GM23338 (cell line): Measurements from ENCODE around the gene USP36. TPM values are rescaled to one million over a fixed set of nuclear protein-coding genes. Genes with fewer than 3 reads are reported as not detected.

Source experiments
- ATAC-seq: fragments of 200-7000 bp; cut with Tn5 transposase; 3 replicates; pipeline ENCODE4 v1.9.1; 2020
- DNase-seq: peaks from one replicate; pipeline ENCODE4 v3.0.0-alpha.2; 2015; ENCODE audit warnings: low spot score
- H2AFZ ChIP-seq: fragments of 200-600 bp; sonication (generic); 2 replicates; pipeline ENCODE4 v1.8.0; 2016; ENCODE audit warnings: antibody characterized with exemption, mild to moderate bottlenecking, moderate library complexity
- H3F3A ChIP-seq: fragments of 200-600 bp; sonication (generic); replicated peaks from 2 replicates; pipeline ENCODE4 v1.8.0; 2017; ENCODE audit warnings: antibody characterized with exemption, mixed run types, low read depth
- H3K27ac ChIP-seq: fragments of 200-600 bp; sonication (generic); 2 replicates; pipeline ENCODE4 v1.6.1; 2016; ENCODE audit warnings: low read depth
- H3K27me3 ChIP-seq: fragments of 200-600 bp; sonication (generic); 2 replicates; pipeline ENCODE4 v1.8.0; 2016; ENCODE audit warnings: mild to moderate bottlenecking, mixed run types, moderate library complexity; ENCODE audit not compliant: insufficient read depth
- H3K36me3 ChIP-seq: fragments of 200-600 bp; sonication (generic); 2 replicates; pipeline ENCODE4 v1.8.0; 2016; ENCODE audit warnings: mild to moderate bottlenecking; ENCODE audit not compliant: insufficient read depth
- H3K4me1 ChIP-seq: fragments of 200-600 bp; sonication (generic); 2 replicates; pipeline ENCODE4 v1.8.0; 2016; ENCODE audit warnings: mild to moderate bottlenecking, moderate library complexity; ENCODE audit not compliant: insufficient read depth
- H3K4me2 ChIP-seq: fragments of 200-600 bp; sonication (generic); 2 replicates; pipeline ENCODE4 v1.7.1; 2017; ENCODE audit warnings: mixed run types
- H3K4me3 ChIP-seq: fragments of 200-600 bp; sonication (generic); 2 replicates; pipeline ENCODE4 v1.6.1; 2016; ENCODE audit warnings: mixed run types
- H3K79me2 ChIP-seq: fragments of 200-600 bp; sonication (generic); replicated peaks from 2 replicates; pipeline ENCODE4 v1.8.0; 2017; ENCODE audit warnings: mild to moderate bottlenecking; ENCODE audit not compliant: insufficient read depth
- H3K9me2 ChIP-seq: fragments of 200-600 bp; sonication (generic); 2 replicates; pipeline ENCODE4 v1.8.0; 2017; ENCODE audit not compliant: insufficient read depth
- H4K20me1 ChIP-seq: fragments of 200-600 bp; sonication (generic); replicated peaks from 2 replicates; pipeline ENCODE4 v1.8.0; 2017; ENCODE audit warnings: mild to moderate bottlenecking; ENCODE audit not compliant: insufficient read depth
- H3K27ac Mint-ChIP-seq: 2 replicates; pipeline ENCODE4 v1.8.0; 2020; ENCODE audit warnings: inconsistent platforms, mild to moderate bottlenecking, moderate library complexity, mixed read lengths
- H3K27me3 Mint-ChIP-seq: 3 replicates; pipeline ENCODE4 v1.8.0; 2022; ENCODE audit warnings: low read depth, mild to moderate bottlenecking, moderate library complexity, mixed read lengths, inconsistent platforms; ENCODE audit not compliant: insufficient read depth, poor library complexity
- H3K36me3 Mint-ChIP-seq: 3 replicates; pipeline ENCODE4 v1.8.0; 2021; ENCODE audit warnings: low read depth, mild to moderate bottlenecking, inconsistent platforms, moderate library complexity, mixed read lengths
- H3K4me1 Mint-ChIP-seq: 3 replicates; pipeline ENCODE4 v1.8.0; 2020; ENCODE audit warnings: mild to moderate bottlenecking, inconsistent platforms, mixed read lengths
- H3K4me3 Mint-ChIP-seq: 3 replicates; pipeline ENCODE4 v1.8.0; 2021; ENCODE audit warnings: moderate library complexity, mild to moderate bottlenecking, inconsistent platforms, mixed read lengths
- H3K9me3 Mint-ChIP-seq: 3 replicates; pipeline ENCODE4 v1.8.0; 2020; ENCODE audit warnings: moderate library complexity, mild to moderate bottlenecking, inconsistent platforms, mixed read lengths
- CREB1 ChIP-seq: fragments of 250-450 bp; sonication (Bioruptor Pico); IDR thresholded peaks from 2 replicates; pipeline ENCODE4 v1.5.0; 2020; ENCODE audit warnings: low read depth, mild to moderate bottlenecking, moderate library complexity
- CTCF ChIP-seq, 2 experiments: fragments of 200-600 bp in 1 of 2; sonication (generic) in 1 of 2; conservative IDR thresholded peaks; 2 replicates each; pipeline versions ENCODE4 v1.5.1 to v1.6.1; 2016 to 2017; ENCODE audit warnings: antibody characterized with exemption in 2 of 2, low read depth in 2 of 2, mild to moderate bottlenecking in 2 of 2, moderate library complexity in 1 of 2
- ETS1 ChIP-seq: IDR thresholded peaks from 2 replicates; pipeline ENCODE4 v1.6.1; 2016; ENCODE audit warnings: antibody characterized with exemption
- EZH2 ChIP-seq: fragments of 200-600 bp; sonication (generic); IDR thresholded peaks from one replicate; pipeline ENCODE4 v1.8.0; 2017; ENCODE audit warnings: antibody characterized with exemption, mild to moderate bottlenecking, low read depth; ENCODE audit not compliant: unreplicated experiment
- EZH2phosphoT487 ChIP-seq: fragments of 200-600 bp; sonication (generic); IDR thresholded peaks from one replicate; pipeline ENCODE4 v1.8.1; 2018; ENCODE audit warnings: antibody characterized with exemption; ENCODE audit not compliant: unreplicated experiment
- JUNB ChIP-seq: IDR thresholded peaks from one replicate; pipeline ENCODE4 v1.6.1; 2016; ENCODE audit warnings: antibody characterized with exemption; ENCODE audit not compliant: unreplicated experiment
- NANOG ChIP-seq: IDR thresholded peaks from 2 replicates; pipeline ENCODE4 v1.6.1; 2016; ENCODE audit warnings: antibody characterized with exemption, borderline replicate concordance
- POLR2AphosphoS5 ChIP-seq: IDR thresholded peaks from 2 replicates; pipeline ENCODE4 v1.6.1; 2016; ENCODE audit warnings: antibody characterized with exemption, low read depth
- REST ChIP-seq: IDR thresholded peaks from one replicate; pipeline ENCODE4 v1.6.1; 2018; ENCODE audit warnings: antibody characterized with exemption; ENCODE audit not compliant: unreplicated experiment
- STAT1 ChIP-seq: IDR thresholded peaks from one replicate; pipeline ENCODE4 v1.6.1; 2016; ENCODE audit warnings: antibody characterized with exemption; ENCODE audit not compliant: unreplicated experiment
- ZNF114 ChIP-seq: fragments of 250-450 bp; sonication (Bioruptor Pico); IDR thresholded peaks from 2 replicates; pipeline ENCODE4 v1.5.0; 2020; ENCODE audit warnings: mild to moderate bottlenecking, moderate library complexity
- ZNF331 ChIP-seq: fragments of 250-450 bp; sonication (Bioruptor Pico); IDR thresholded peaks from 2 replicates; pipeline ENCODE4 v1.5.0; 2020; ENCODE audit warnings: low read depth, mild to moderate bottlenecking, moderate library complexity
- ZNF462 ChIP-seq: fragments of 250-450 bp; sonication (Bioruptor Pico); IDR thresholded peaks from 2 replicates; pipeline ENCODE4 v1.5.0; 2020; ENCODE audit warnings: mild to moderate bottlenecking, moderate library complexity
- polyA plus RNA-seq: library from polyadenylated mRNA; unstranded; fragments of >200 nt; fragmentation: Nextera tagmentation; extraction: Ambion mirVana; gene quantifications from 2 replicates; pipeline ENCODE4 v1.2.1, GENCODE V29; 2016
- total RNA-seq: library from RNA; depleted of rRNA; stranded (reverse); fragments of >200 nt; shearing (Covaris generic); gene quantifications from 2 replicates; pipeline ENCODE4 v1.2.3, GENCODE V29; 2014

USP36 gene
- total and polyA plus RNA-seq, 2 experiments from 2014 or later = 36.2 to 55.5 TPM

- H3K4me3 Mint-ChIP-seq = no peak overlapping the region
- no peak overlapping the region for H3K27ac Mint-ChIP-seq
- peaks cover under 1% of the 10 kb centered on the region; the same call in 1 of the 2 replicates for H3K36me3 ChIP-seq
- no peaks in the 10 kb centered on the region for H3K9me2 ChIP-seq
- H4K20me1 ChIP-seq = no peaks in the 10 kb centered on the region
- peaks cover 4% of the 10 kb centered on the region; the same call in 1 of the 2 replicates for H3K4me1 ChIP-seq
- H3K27me3 Mint-ChIP-seq = peaks cover 6% of the 10 kb centered on the region
- ATAC-seq = no peak
- peaks cover 28% of the 10 kb centered on the region for H3K36me3 Mint-ChIP-seq
- H3K9me3 Mint-ChIP-seq = no peaks in the 10 kb centered on the region
- no peak overlapping the region for H3K4me3 ChIP-seq
- no peak overlapping the region for H3K4me2 ChIP-seq
- no peaks in the 10 kb centered on the region for H3K79me2 ChIP-seq
- no peak for TF ChIP-seq ETS1
- no peak for TF ChIP-seq EZH2phosphoT487
- TF ChIP-seq CREB1 = no peak
- TF ChIP-seq POLR2AphosphoS5 = no peak
- no peak for TF ChIP-seq EZH2
- no peak for TF ChIP-seq CTCF (conservative IDR thresholded peaks at IDR 0.05; ENCODE audit: low read depth in 2 of 2)
- no peak for TF ChIP-seq ZNF331 (CRISPR knock-in tag)
- TF ChIP-seq ZNF462 (CRISPR knock-in tag) = no peak
- TF ChIP-seq ZNF114 (CRISPR knock-in tag) = no peak
- no peak for TF ChIP-seq NANOG
- TF ChIP-seq STAT1 = no peak
- TF ChIP-seq JUNB = no peak
- TF ChIP-seq REST = no peak
- no peak overlapping the region for H3K27ac ChIP-seq
- peaks cover 7% of the 10 kb centered on the region; the same call in 2 of the 3 replicates for H3K4me1 Mint-ChIP-seq
- no peaks in the 10 kb centered on the region for H3K27me3 ChIP-seq
- H3F3A ChIP-seq = no peaks in the 10 kb centered on the region
- no peak overlapping the region for H2AFZ ChIP-seq
- DNase-seq = no peak
These were observed 50.1 kb downstream of the USP36 start for GRCh38 chr17:78790552-78790951.
